Bronchial epithelial cell (primary cell): ENCODE measurements around the gene RPL19. TPM values are rescaled to one million over a fixed set of nuclear protein-coding genes. Genes with fewer than 3 reads are reported as not detected.
A peak's percentile ranks its signal among the peaks of the same experiment; 100 is the strongest.

ENCODE experiments used
- DNase-seq: peaks from one replicate; pipeline ENCODE4 v3.0.0-alpha.2; 2010; ENCODE audit warnings: low read depth
- FAIRE-seq: peaks from 2 replicates; lab custom pipeline; 2011; peaks lifted over from hg19 to GRCh38; lab: Jason Lieb, UNC
- H3K27me3 ChIP-seq: 2 replicates; pipeline ENCODE4 v1.5.1; 2011; ENCODE audit warnings: low read length; ENCODE audit not compliant: control insufficient read depth, insufficient read depth
- H3K36me3 ChIP-seq: 2 replicates; pipeline ENCODE4 v1.5.1; 2011; ENCODE audit warnings: low read length; ENCODE audit not compliant: control insufficient read depth, insufficient read depth
- H3K4me3 ChIP-seq: 2 replicates; pipeline ENCODE4 v1.5.1; 2011; ENCODE audit warnings: mild to moderate bottlenecking, low read depth, low read length, control low read depth
- total RNA-seq: library from RNA; depleted of rRNA; stranded (reverse); fragments of >200 nt; gene quantifications from 2 replicates; pipeline ENCODE4 v1.2.1, GENCODE V29; 2014
- TF ChIP-seq, protein P1 (sequence below): IDR thresholded peaks from 2 replicates; pipeline ENCODE4 v1.5.1; 2011; ENCODE audit warnings: mild to moderate bottlenecking, moderate library complexity, low read length, control low read depth, inconsistent platforms; ENCODE audit not compliant: insufficient read depth, severe bottlenecking

The RPL19 gene
- total RNA-seq, 1 donor from 2014 or later: 3,067 TPM

DNA sequence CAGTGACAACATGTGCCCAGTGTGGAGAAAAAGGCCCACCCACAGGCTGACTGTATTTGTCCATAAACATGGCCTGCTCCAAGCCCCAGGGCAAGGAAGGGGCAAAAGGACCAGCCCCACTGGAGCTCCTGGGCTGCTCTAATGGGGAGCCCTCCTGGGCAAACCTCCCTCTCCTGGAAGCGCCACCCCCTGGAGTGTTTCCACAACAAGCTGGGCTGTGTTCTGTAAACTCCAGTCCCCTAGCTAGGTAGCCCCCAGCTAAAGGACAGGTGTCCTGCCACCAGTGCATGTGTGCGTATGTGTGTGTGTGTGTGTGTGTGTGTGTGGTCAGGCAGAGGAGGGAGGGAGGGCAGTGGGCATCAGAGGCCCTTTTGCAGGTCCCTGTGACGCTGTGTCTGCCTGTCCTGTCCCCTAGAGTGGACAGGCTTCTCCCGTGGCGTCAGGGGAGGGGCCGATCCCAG lies 36.9 kb downstream of the RPL19 start:
- TF ChIP-seq, protein P1, sequence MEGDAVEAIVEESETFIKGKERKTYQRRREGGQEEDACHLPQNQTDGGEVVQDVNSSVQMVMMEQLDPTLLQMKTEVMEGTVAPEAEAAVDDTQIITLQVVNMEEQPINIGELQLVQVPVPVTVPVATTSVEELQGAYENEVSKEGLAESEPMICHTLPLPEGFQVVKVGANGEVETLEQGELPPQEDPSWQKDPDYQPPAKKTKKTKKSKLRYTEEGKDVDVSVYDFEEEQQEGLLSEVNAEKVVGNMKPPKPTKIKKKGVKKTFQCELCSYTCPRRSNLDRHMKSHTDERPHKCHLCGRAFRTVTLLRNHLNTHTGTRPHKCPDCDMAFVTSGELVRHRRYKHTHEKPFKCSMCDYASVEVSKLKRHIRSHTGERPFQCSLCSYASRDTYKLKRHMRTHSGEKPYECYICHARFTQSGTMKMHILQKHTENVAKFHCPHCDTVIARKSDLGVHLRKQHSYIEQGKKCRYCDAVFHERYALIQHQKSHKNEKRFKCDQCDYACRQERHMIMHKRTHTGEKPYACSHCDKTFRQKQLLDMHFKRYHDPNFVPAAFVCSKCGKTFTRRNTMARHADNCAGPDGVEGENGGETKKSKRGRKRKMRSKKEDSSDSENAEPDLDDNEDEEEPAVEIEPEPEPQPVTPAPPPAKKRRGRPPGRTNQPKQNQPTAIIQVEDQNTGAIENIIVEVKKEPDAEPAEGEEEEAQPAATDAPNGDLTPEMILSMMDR: no peak
- FAIRE-seq: no peak

DNA sequence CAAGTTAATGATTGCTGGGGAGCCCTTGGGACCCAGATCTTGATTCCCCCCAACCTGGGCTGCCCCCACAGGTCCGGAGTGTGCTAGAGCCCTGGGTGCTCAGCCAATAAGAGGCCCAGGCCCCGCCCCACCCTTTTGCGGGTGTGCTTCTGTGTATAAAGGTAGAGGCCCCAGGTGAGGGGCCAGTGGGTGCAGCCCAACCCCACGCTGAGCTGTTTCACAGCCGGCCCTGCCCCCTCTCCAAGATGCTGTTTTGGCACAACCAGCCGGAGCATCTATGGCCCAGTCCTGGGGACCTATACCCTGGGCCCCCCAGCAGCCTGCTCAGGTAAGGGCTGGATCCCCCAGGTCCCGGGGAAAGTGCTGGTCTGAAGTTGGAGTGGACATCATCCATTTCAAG lies 37.5 kb downstream of the RPL19 start:
- no peak for DNase-seq
- no peak overlapping the region for H3K4me3 ChIP-seq
- no peak for FAIRE-seq
- no peaks in the 10 kb centered on the region for H3K36me3 ChIP-seq
- H3K27me3 ChIP-seq: no peaks in the 10 kb centered on the region
- TF ChIP-seq, protein P1: no peak

More for the DNA sequence above, 36.9 kb downstream of the RPL19 start:
- Histone ChIP-seq H3K36me3 (no peaks in the 10 kb centered on the region), H3K4me3 (no peak overlapping the region), H3K27me3 (peaks cover 2% of the 10 kb centered on the region)
- DNase-seq: no peak

DNA sequence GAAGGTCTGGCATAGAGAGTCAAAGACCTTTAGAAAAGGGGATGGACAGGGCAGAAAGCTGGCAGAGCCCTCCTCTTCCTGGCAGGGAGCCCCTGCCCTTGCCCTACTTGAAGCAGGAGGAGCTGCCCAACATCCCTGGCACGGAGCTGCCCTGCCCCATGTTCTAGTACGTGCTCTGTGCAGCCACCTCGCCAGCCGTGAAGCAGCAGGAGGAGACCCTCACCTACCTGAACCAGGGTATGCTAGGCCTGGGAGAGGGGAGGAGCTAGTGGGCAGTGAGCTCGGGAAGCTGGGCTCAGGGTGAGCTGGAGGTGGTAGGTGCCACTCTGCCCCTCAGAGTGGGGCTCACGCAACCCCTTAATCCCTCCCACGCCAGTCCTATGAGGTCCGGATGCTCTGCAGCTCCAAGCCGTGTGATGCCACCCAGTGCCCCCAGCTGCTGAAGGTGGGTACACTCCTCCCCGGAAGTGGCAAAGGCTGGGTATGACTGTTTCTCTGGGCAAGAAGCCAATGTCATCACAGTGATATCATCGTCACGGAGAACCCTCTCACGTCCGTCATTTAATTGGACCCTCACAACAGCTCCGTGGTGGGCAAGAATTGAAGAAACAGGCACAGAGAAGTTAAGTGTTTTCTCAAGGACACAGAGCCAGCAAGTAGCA lies 38.4 kb downstream of the RPL19 start:
- DNase-seq: peak; percentile 84
- no peaks in the 10 kb centered on the region for H3K27me3 ChIP-seq
- no peak for FAIRE-seq

DNA sequence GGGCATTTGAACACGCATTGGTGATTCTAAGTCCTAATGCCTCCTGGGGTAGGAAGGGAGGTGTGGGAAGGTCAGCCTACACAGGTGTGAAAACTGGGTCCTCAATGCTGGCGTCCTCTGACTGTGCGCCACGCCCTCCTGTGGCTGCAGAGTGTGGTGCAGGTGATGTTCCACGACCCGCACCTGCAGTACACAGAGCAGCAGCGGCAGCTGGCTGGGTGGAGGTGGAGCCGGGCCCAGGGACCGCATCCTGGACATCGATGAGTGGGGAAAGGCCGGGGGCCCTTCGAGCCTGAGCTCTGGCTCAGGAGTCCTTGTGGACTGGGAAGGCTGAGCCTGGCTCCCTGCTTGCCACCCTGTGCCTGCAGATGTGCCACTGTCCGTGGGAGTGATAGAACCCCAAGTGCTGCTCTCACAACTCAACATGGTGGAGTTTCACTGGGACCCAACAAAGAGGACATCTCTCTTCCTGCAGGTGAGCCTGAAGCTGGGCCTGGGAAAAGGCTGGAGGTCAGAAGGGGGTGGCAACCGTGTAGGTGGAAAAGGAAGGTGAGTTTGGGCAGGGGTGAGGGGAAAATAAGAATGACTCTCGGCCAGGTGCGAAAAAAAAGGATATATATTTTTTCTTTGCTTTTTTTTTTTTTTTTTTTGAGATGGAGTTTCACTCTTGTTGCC lies 39.7 kb downstream of the RPL19 start:
- FAIRE-seq (no peak), DNase-seq (peak; percentile 41)
- TF ChIP-seq, protein P1: peak; percentile 77
- Histone ChIP-seq H3K4me3 (no peak overlapping the region), H3K36me3 (no peaks in the 10 kb centered on the region), H3K27me3 (no peaks in the 10 kb centered on the region)

More for the DNA sequence above, 38.4 kb downstream of the RPL19 start:
- TF ChIP-seq, protein P1: peak; percentile 3
- Histone ChIP-seq H3K36me3 (no peaks in the 10 kb centered on the region), H3K4me3 (no peak overlapping the region)

DNA sequence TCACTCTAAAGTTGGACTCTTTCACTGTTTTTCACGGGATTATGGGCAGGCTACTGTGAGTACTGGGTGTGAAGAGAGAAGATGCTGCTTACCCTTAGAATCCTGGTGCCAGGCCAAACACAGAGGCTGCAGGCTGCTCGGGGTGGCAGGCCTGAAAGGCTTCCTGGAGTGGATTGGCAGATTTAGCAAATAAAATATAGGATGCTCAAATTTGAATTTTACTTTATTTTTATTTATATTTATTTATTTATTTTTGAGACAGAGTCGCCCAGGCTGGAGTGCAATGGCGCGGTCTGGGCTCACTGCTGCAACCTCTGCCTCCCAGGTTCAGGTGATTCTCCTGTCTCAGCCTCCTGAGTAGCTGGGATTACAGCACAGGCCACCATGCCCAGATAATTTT lies 40.5 kb downstream of the RPL19 start:
- Histone ChIP-seq H3K36me3 (no peaks in the 10 kb centered on the region), H3K27me3 (no peaks in the 10 kb centered on the region), H3K4me3 (no peak overlapping the region)
- TF ChIP-seq, protein P1: no peak
- no peak for FAIRE-seq
- DNase-seq: no peak
